ENCODE results near the gene ADH6.
"Not testable (repeated sequence)": the region's sequence is repeated elsewhere in the genome, so short reads cannot be mapped to it uniquely, and the experiment has no call there.

The ADH6 gene

DNA sequence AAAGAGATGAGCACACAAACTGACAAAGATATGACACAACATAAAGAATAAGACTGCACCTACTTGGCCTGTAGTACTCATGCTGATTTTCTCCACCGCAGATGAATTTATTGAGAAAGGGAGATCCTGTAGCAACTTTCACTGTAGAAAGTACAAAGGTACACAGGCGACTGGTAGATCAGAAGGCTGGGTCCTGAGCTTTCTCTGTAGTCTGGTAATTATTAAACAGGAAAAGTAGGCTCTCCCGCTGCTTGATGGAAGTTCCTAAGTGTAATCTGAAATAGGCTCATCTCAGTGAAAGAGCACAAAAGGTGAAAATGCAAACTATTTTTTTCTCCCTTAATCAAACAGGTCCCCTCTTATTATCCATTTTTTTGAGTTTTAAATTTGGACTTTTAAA lies at the start of gene ADH6:
ADH6 (minus strand) TSS at position 175 of the 400 bp plus-strand sequence; CDS start at position 81, 94 bp downstream.
- no peaks in the 10 kb centered on the region for H3K9me3 Mint-ChIP-seq
- ATAC-seq (no peak), DNase-seq (no peak)
- no peaks in the 10 kb centered on the region for H3K36me3 Mint-ChIP-seq (ENCODE audit: low read depth)
- no peaks in the 10 kb centered on the region for H3K4me1 Mint-ChIP-seq
- H3K27me3 Mint-ChIP-seq, result no peaks in the 10 kb centered on the region
- H3K4me3 Mint-ChIP-seq, result no peak within 1 kb of the TSS
- H3K27ac Mint-ChIP-seq, result no peak within 1 kb of the TSS

GRCh38 chr4:99264927-99265326 lies 45.9 kb upstream of the ADH6 start:
- Mint-ChIP-seq H3K27ac (no peak overlapping the region), H3K4me1 (no peaks in the 10 kb centered on the region), H3K4me3 (no peak overlapping the region), H3K27me3 (peaks cover 2% of the 10 kb centered on the region), H3K9me3 (peaks cover 9% of the 10 kb centered on the region), H3K36me3 (ENCODE audit: low read depth) (no peaks in the 10 kb centered on the region)
- no peak for DNase-seq
- no peak for ATAC-seq

DNA sequence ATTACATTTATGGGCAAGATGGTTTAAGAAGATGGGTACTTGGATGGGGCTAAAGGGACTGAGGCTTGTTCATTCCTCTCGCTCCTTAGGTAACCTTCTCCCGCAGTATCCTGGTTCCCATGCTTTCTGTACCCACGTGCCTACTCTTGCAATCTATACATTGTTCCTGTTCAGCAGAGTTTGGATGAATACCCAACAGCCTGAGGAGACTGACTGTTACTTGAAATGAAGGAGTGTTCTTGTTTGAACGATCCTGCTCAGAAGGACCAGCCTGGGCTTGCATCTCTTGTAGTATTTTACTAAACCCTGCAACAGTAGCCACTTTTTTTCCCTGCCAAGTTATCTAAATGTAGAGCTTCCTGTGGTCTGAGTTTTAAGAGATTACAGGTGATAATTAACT lies 33.7 kb upstream of the ADH6 start:
- no peaks in the 10 kb centered on the region for H3K4me1 Mint-ChIP-seq
- ATAC-seq (no peak), DNase-seq (no peak)
- no peaks in the 10 kb centered on the region for H3K36me3 Mint-ChIP-seq (ENCODE audit: low read depth)
- peaks cover 2% of the 10 kb centered on the region for H3K27me3 Mint-ChIP-seq
- no peak overlapping the region for H3K27ac Mint-ChIP-seq
- no peak overlapping the region for H3K4me3 Mint-ChIP-seq
- no peaks in the 10 kb centered on the region for H3K9me3 Mint-ChIP-seq

DNA sequence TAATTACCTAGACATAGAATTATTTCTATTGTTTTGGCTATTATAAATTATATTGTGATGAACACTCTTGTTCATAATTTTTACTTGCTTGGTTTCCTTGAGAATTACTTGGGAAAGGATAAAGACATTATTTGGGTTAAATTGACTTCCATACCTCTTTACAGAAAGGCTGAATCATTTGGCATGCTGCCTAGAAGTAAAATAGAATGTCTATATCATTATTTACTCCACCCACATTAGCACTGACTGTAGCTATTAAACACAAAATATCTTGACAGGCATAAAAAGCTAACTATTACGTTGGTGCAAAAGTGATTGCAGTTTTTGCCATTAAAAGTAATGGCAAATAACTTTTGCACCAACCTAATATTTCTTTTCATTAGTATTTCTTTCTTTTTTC lies 29.7 kb upstream of the ADH6 start:
- Mint-ChIP-seq H3K4me3 (no peak overlapping the region), H3K4me1 (no peaks in the 10 kb centered on the region), H3K27ac (no peak overlapping the region), H3K36me3 (ENCODE audit: low read depth) (no peaks in the 10 kb centered on the region), H3K9me3 (peaks cover 21% of the 10 kb centered on the region), H3K27me3 (peaks cover 8% of the 10 kb centered on the region)
- no peak for ATAC-seq
- DNase-seq, result no peak

GRCh38 chr4:99235955-99236354 lies 16.9 kb upstream of the ADH6 start:
- Mint-ChIP-seq H3K27ac (no peak overlapping the region), H3K36me3 (ENCODE audit: low read depth) (no peaks in the 10 kb centered on the region), H3K9me3 (peaks cover 9% of the 10 kb centered on the region), H3K27me3 (no peaks in the 10 kb centered on the region), H3K4me1 (no peaks in the 10 kb centered on the region), H3K4me3 (no peak overlapping the region)
- ATAC-seq (no peak), DNase-seq (no peak)

DNA sequence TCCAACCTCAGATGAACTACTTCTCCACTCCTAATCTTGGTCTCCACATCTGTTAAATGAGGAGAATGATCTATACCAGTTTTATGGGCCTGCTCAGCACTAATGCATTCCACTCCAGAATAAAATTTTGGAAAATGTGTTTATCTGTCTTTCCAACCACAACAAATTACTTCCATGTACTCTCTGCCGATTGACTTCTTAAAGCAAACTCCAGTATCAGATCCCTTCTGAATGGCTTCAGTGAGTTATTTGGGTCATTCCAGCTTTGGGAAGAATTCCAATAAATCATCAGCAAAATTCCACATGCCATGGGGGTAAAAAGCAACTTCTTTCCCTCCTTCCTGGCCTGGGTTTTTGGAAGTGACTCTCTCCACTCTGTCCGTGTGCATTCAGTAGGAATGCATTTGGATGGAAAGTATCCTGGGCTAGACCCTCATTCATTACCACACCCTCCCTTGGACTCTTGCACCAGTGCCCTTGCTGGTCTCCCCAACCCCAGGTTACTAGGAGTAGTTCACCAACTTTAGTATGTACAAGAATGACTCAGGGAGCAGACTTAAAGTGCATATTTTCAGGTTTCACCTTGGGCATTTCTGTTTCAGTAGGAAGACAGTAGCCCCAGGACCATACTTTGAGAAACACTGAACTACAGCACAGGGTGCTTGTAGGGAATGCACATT lies 15.4 kb upstream of the ADH6 start:
- Mint-ChIP-seq H3K27me3 (no peaks in the 10 kb centered on the region), H3K4me1 (no peaks in the 10 kb centered on the region), H3K9me3 (peaks cover 7% of the 10 kb centered on the region), H3K4me3 (no peak overlapping the region), H3K36me3 (ENCODE audit: low read depth) (no peaks in the 10 kb centered on the region), H3K27ac (no peak overlapping the region)
- DNase-seq, result no peak
- no peak for ATAC-seq

DNA sequence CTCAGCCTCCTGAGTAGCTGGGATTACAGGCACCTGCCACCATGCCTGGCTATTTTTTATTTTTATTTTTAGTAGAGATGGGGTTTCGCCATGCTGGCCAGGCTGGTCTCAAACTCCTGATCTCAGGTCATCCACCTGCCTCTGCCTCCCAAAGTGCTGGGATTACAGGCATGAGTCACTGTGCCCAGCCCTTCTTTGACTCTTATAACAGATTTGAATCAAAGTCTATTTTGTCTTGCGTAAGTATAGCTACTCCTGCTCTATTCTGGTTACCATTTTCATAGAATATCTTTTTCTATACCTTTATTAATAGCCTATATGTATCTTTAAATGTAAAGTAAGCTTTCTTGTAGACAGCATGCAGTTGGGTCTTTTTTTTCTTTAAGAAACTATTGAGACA lies 14.4 kb upstream of the ADH6 start:
- not testable (repeated sequence) for H3K36me3 Mint-ChIP-seq (ENCODE audit: low read depth); H3K9me3 Mint-ChIP-seq; H3K4me3 Mint-ChIP-seq; ATAC-seq; H3K27ac Mint-ChIP-seq; DNase-seq; H3K27me3 Mint-ChIP-seq; H3K4me1 Mint-ChIP-seq

DNA sequence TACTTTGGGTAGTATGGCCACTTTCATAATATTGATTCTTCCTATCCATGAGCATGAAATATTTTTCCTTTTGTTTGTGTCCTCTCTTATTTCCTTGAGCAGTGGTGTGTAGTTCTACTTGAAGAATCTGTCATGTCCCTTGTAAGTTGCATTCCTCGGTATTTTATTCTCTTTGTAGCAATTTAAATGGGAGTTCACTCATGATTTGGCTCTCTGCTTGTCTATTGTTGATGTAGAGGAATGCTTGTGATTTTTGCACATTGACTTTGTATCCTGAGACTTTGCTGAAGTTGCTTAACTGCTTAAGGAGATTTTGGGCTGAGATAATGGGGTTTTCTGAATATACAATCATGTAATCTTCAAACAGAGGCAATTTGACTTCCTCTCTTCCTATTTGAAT lies 9.7 kb upstream of the ADH6 start:
- H3K27me3 Mint-ChIP-seq; H3K4me1 Mint-ChIP-seq; ATAC-seq; DNase-seq; H3K27ac Mint-ChIP-seq; H3K4me3 Mint-ChIP-seq; H3K36me3 Mint-ChIP-seq (ENCODE audit: low read depth): not testable (repeated sequence)
- H3K9me3 Mint-ChIP-seq, result peaks cover 10% of the 10 kb centered on the region

DNA sequence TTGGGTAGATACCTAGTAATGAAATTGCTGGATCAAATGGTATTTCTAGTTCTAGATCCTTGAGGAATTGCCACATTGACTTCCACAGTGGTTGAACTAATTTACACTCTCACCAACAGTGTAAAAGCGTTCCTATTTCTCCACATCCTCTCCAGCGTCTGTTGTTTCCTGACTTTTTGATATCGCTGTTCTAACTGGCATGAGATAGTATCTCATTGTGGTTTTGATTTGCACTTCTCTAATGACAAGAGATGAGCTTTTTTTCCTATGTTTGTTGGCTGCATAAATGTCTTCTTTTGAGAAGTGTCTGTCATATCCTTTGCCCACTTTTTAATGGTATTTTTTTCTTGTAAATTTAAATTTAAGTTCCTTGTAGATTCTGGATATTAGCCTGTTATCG lies 8.6 kb upstream of the ADH6 start:
- not testable (repeated sequence) for ATAC-seq; DNase-seq; H3K27ac Mint-ChIP-seq; H3K4me3 Mint-ChIP-seq; H3K27me3 Mint-ChIP-seq; H3K4me1 Mint-ChIP-seq; H3K36me3 Mint-ChIP-seq (ENCODE audit: low read depth)
- H3K9me3 Mint-ChIP-seq, result peaks cover 10% of the 10 kb centered on the region

DNA sequence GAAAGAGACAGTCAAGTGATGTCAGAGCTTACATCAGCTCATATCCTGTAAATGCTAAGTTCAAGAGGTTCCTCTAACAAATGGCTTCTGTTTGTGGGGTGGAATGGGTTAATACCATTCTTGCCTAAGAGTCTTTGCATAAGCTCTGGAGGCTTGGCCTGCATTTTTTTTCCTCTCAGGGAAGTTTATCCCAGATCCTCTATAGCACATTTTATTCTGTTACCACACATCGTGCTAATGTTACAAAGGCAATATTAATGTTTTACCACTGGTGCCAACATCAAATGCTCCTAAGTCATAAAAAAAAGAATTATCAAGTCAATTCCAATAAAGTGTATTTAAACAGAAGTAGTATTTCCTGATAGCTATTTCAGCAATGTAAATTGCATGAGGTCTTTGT lies 2.9 kb upstream of the ADH6 start:
- no peaks in the 10 kb centered on the region for H3K27me3 Mint-ChIP-seq
- H3K4me1 Mint-ChIP-seq, result no peaks in the 10 kb centered on the region
- H3K4me3 Mint-ChIP-seq, result no peak overlapping the region
- H3K9me3 Mint-ChIP-seq, result peaks cover 7% of the 10 kb centered on the region
- ATAC-seq (no peak), DNase-seq (no peak)
- H3K27ac Mint-ChIP-seq, result no peak overlapping the region
- H3K36me3 Mint-ChIP-seq (ENCODE audit: low read depth), result no peaks in the 10 kb centered on the region

DNA sequence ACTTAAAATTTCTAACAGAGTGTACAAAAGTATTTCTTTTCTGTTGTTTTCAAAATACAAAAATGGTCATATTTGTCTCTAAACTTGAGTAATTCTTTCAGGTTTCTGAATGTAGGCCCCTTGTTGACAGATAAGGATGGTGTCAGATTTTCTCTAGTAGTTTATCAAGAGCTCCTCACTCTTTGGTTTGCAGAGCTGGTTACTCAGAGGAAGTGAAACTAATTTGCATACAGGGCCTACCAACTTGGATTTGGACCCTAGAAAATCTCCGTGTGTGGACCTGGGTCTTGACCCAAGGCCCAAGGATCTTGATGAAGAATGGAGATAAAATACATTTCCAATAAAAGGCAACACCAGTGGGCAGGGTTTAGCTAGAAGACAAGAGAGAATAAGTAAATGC lies 433 bp upstream of the ADH6 start:
- no peak for DNase-seq
- Mint-ChIP-seq H3K4me3 (no peak overlapping the region), H3K9me3 (peaks cover under 1% of the 10 kb centered on the region), H3K27ac (no peak overlapping the region), H3K27me3 (no peaks in the 10 kb centered on the region), H3K4me1 (no peaks in the 10 kb centered on the region), H3K36me3 (ENCODE audit: low read depth) (no peaks in the 10 kb centered on the region)
- no peak for ATAC-seq

DNA sequence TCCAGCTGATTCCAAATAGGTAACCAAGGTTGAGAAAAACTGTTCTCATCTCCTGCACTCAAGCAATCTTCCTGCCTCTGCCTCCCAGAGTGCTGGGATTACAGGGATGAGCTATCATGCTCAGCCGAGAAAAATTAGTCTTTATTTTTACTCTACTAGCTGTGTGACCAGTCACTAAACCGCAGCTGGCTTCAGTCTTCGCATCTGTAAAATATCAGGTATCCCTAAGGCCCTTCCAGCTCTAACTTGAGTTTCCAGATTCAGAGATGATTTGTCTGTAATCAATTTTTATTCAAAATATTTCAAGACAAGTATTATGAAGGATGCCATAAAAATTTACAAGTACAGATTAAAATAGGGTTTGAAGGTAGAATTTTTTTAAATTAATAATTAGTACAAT lies 3.5 kb downstream of the ADH6 start:
- Mint-ChIP-seq H3K27ac (no peak overlapping the region), H3K4me1 (no peaks in the 10 kb centered on the region), H3K36me3 (ENCODE audit: low read depth) (no peaks in the 10 kb centered on the region), H3K27me3 (no peaks in the 10 kb centered on the region), H3K9me3 (no peaks in the 10 kb centered on the region), H3K4me3 (no peak overlapping the region)
- no peak for DNase-seq
- no peak for ATAC-seq

DNA sequence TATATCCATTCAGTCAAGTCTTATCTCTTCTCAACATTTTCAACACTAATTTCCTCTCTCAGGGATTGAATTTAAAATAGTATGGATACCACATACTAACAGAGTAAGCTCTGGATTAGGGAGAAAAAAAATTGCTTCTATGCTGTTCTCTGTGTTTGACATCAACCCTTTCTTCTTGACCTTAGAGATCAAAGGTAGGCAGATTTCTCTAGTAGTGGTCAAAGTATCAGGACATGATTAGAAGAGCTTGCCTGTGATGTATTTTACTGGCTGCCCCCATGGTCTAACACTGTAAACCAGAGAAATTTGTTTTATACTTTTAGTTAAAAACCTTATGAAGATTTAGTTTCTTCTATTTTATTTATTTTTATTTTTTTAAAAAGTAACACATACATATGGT lies 8.3 kb downstream of the ADH6 start:
- H3K4me3 Mint-ChIP-seq, result no peak overlapping the region
- H3K4me1 Mint-ChIP-seq, result no peaks in the 10 kb centered on the region
- no peak overlapping the region for H3K27ac Mint-ChIP-seq
- DNase-seq (no peak), ATAC-seq (no peak)
- no peaks in the 10 kb centered on the region for H3K36me3 Mint-ChIP-seq (ENCODE audit: low read depth)
- no peaks in the 10 kb centered on the region for H3K9me3 Mint-ChIP-seq
- no peaks in the 10 kb centered on the region for H3K27me3 Mint-ChIP-seq

- H3K4me3 Mint-ChIP-seq, result no peak overlapping the region
- H3K9me3 Mint-ChIP-seq, result no peaks in the 10 kb centered on the region
- H3K27me3 Mint-ChIP-seq, result no peaks in the 10 kb centered on the region
- H3K4me1 Mint-ChIP-seq, result no peaks in the 10 kb centered on the region
- H3K27ac Mint-ChIP-seq, result no peak overlapping the region
- ATAC-seq, result no peak
- DNase-seq, result no peak
- no peaks in the 10 kb centered on the region for H3K36me3 Mint-ChIP-seq (ENCODE audit: low read depth)
Observed at GRCh38 chr4:99209671-99210070, 9.4 kb downstream of the ADH6 start.

DNA sequence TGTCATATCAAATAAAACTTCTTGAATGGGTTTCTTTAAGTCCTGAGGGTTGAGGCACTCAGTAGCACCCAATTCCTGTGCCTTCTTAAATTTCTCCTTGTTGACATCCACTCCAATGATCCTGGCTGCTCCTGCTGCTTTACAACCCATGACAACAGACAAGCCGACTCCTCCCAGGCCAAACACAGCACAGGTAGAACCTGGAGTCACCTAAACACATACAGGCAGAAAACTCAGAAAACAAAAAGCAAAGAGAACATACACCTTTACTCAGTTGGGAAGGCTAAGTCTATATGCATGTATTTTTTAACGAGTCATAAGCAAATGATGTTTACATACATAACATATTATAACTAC lies 10.3 kb downstream of the ADH6 start:
- Mint-ChIP-seq H3K4me1 (no peaks in the 10 kb centered on the region), H3K36me3 (ENCODE audit: low read depth) (no peaks in the 10 kb centered on the region), H3K27me3 (no peaks in the 10 kb centered on the region), H3K9me3 (no peaks in the 10 kb centered on the region), H3K4me3 (no peak overlapping the region), H3K27ac (no peak overlapping the region)
- no peak for ATAC-seq
- no peak for DNase-seq
